Fibroblast of mammary gland (primary cell): ENCODE measurements around the gene CD180.

Experiments
- DNase-seq: peaks from one replicate; pipeline ENCODE4 v3.0.0-alpha.2; 2010; ENCODE audit warnings: low read depth
- H3K4me3 ChIP-seq: 2 replicates; pipeline ENCODE4 v1.5.1; 2011; ENCODE audit warnings: low read depth, mild to moderate bottlenecking, low read length, moderate library complexity; ENCODE audit not compliant: control insufficient read depth
- TF ChIP-seq, protein P1 (sequence below): conservative IDR thresholded peaks from 2 replicates; pipeline ENCODE4 v1.5.1; 2011; ENCODE audit warnings: low read depth, low read length, inconsistent platforms; ENCODE audit not compliant: control insufficient read depth, insufficient read depth

CD180 gene

DNA sequence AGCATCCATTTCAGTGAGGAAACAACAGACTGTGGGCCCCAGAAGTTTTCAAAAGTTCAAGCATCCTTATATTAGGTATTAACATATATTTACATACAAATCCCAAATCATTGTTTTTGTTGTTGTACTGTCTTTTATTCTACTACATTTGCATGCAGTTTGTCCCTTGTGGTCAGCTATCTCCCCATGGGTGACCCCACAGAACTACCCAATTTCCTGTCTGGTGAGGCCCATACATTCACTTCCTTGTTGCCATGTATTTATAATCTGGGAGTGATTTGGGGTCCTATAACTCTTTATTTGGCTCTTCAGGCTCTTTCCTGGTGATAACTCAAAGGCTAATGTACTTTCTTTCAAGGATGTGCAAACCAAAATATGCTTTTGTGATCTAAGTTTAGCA is 3.3 kb upstream of the CD180 start:
- DNase-seq = no peak
- H3K4me3 ChIP-seq = no peak overlapping the region
- TF ChIP-seq, protein P1, sequence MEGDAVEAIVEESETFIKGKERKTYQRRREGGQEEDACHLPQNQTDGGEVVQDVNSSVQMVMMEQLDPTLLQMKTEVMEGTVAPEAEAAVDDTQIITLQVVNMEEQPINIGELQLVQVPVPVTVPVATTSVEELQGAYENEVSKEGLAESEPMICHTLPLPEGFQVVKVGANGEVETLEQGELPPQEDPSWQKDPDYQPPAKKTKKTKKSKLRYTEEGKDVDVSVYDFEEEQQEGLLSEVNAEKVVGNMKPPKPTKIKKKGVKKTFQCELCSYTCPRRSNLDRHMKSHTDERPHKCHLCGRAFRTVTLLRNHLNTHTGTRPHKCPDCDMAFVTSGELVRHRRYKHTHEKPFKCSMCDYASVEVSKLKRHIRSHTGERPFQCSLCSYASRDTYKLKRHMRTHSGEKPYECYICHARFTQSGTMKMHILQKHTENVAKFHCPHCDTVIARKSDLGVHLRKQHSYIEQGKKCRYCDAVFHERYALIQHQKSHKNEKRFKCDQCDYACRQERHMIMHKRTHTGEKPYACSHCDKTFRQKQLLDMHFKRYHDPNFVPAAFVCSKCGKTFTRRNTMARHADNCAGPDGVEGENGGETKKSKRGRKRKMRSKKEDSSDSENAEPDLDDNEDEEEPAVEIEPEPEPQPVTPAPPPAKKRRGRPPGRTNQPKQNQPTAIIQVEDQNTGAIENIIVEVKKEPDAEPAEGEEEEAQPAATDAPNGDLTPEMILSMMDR = no peak

DNA sequence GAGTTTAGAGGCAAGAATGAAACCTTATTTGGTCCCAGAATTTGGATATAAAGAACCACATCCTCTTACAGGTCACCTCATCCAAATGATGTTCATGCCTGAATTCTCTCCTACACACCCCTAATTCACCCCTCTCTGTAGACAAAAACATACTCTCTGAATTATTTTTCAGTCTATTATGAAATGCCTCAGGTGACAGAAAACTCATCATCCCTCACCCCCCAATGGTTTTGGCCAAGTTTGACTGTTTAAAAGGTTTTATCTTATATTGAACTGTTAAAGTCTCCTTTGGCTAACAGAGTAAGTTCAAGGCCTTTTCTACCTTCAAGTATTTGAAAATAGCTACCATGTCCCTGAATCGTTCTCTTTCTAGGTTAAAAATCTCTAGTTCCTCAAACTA is 2.3 kb upstream of the CD180 start:
- DNase-seq = no peak
- TF ChIP-seq, protein P1 = no peak
- no peak overlapping the region for H3K4me3 ChIP-seq

DNA sequence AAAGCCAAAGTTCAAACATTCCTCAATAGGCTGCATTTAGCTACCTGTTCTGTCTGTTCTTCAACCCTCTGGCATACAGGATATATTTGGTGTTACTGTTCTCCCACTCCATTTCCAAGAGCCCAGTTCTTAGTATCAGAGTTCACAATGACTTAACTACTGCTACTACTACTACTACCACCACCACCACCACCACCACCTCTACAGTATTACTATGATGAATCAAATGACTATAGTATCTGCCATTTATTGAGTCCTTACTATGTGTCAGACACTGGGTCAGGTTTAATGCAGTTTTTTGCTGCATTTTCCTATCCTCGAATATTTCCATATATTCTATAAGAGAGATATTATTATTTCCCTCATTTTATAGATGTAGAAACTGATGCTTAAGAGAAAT is 937 bp upstream of the CD180 start:
- no peak for DNase-seq
- no peak overlapping the region for H3K4me3 ChIP-seq
- TF ChIP-seq, protein P1 = no peak

DNA sequence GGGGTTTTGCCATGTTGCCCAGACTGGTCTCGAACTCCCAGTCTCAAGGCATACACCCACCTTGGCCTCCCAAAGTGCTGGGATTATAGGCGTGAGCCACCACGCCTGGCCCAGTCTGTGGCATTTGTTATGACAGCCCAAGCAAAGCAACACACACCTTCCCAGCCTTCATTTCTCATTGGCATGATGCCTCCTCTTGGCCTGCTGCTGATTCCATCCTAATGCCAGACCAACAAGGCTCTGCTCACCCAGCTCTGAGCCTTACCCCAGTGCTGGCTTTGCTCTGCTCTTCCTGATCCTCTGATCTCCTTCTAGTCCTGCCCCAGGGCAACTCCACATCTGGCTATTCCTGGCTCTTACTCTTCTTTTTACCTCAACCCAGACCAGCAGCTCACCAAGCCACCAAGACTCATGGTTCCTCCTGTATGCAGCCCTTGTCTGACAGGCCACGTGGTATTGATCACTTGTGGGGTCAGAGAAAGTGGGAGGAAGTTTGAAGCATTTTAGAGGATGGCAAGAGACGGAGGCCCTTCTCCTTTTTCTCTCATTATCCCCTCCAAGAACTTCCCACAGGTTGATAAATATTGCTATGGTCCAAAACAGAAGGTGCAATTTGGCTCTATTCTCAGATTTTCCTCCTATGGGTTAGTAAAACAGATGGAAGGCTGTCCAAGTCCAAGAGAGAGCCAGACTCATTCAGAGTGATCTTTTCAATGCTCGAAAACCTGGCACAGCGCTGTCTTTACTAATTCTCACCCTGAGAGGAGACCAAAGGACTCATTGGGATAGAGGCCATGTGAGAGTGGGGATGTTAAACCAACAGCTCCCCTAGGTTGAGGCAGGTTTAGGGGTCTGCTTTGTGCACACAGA is 958 bp downstream of the CD180 start:
- TF ChIP-seq, protein P1 = no peak
- no peak overlapping the region for H3K4me3 ChIP-seq
- DNase-seq = no peak

DNA sequence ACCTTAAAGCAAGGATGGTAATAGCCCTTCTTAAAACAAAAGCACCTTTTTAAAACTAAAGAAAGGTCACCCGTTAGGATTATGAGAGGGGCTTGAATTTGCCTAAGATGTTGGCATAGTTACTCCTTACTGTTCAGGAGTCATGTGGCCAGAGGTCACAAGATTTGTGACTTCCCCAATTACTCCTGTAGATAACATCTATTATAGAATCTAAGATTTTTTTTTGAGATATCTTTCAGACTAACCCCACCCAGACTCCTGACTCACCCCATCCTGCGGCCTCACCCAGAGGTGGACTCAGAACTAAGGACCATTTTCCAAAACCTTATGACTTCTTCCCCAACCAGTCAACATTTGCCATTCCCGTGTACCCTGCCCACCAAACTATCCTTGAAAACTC is 2.4 kb downstream of the CD180 start:
- H3K4me3 ChIP-seq = no peak overlapping the region
- TF ChIP-seq, protein P1 = no peak
- DNase-seq = no peak

DNA sequence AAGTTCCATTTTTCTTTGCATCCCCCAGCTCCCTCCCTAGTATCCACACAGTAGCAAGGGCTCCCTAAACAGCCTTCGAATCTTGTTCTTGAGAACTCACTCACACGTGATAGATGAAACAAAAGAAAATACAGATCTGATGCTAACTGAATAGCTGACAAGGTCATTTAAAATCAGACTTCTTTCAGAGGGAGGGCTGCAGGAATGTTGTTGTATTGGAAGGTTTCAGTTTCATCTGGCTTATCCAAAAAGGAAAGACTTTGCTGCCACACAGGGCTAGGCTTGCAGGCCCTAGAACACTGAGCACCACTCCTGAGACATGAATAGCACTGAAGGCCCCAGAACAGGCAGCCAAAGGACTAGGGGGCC is 3.2 kb downstream of the CD180 start:
- no peak for DNase-seq
- TF ChIP-seq, protein P1 = no peak
- no peak overlapping the region for H3K4me3 ChIP-seq
